HCT116 (cell line): Measurements from ENCODE around the gene LGALS4. TPM values are rescaled to one million over a fixed set of nuclear protein-coding genes. Genes with fewer than 3 reads are reported as not detected.

Source experiments
- ATAC-seq: fragments of 200-7000 bp; cut with Tn5 transposase; 2 replicates; pipeline ENCODE4 v1.9.1; 2020; ENCODE audit warnings: mild to moderate bottlenecking, moderate library complexity
- BruUV-seq: library from RNA; stranded (reverse); fragments of 400-500 nt; replicated peaks from 2 replicates; lab custom pipeline; 2021; lab: Mats Ljungman, UMichigan
- CTCF ChIA-PET: fragments of 300-600 bp; sonication (Branson Sonifier 250); formaldehyde crosslinking; loops from one replicate; lab custom pipeline; 2021; ENCODE audit warnings: antibody characterized with exemption; lab: Charles Lee
- POLR2A ChIA-PET: fragments of 300-600, 350-600 bp; sonication (Branson Sonifier 250); formaldehyde crosslinking; loops from one replicate; lab custom pipeline; 2021; ENCODE audit warnings: antibody characterized with exemption; lab: Charles Lee
- RAD21 ChIA-PET, 2 experiments: fragments of 300-600 bp; sonication (Branson Sonifier 250); formaldehyde crosslinking; loops; one replicate each; lab custom pipeline; 2023; ENCODE audit warnings: low total read pairs in 2 of 2; ENCODE audit not compliant: uncharacterized antibody in 2 of 2, unreplicated experiment in 2 of 2, low non-redundant PET in 1 of 2; lab: Charles Lee
- DNase-seq: peaks from one replicate; pipeline ENCODE4 v3.0.0-alpha.2; 2010; ENCODE audit warnings: low read depth, low spot score
- H2AFZ ChIP-seq: fragments of 200-600 bp; shearing (Covaris generic), sonication (generic); 2 replicates; pipeline ENCODE4 v1.6.1; 2017; ENCODE audit warnings: low read depth, mixed run types, mixed read lengths, antibody characterized with exemption, low read length; ENCODE audit not compliant: poor library complexity, severe bottlenecking
- H3K27ac ChIP-seq: 2 replicates; pipeline ENCODE4 v1.5.1; 2012; ENCODE audit warnings: low read depth, low read length
- H3K27me3 ChIP-seq: fragments of 200-600 bp; sonication (generic); 2 replicates; pipeline ENCODE4 v1.6.1; 2016; ENCODE audit warnings: mixed run types, low read length, mixed read lengths; ENCODE audit not compliant: insufficient read depth
- H3K36me3 ChIP-seq, 2 experiments: fragments of 200-500 bp in 1 of 2; fragments of 200-600 bp in 1 of 2; sonication (Bioruptor generic) in 1 of 2; sonication (generic) in 1 of 2; 2 replicates each; pipeline versions ENCODE4 v1.5.1 to v1.6.1; 2014 to 2016; ENCODE audit warnings: low read length in 2 of 2, inconsistent platforms in 1 of 2, mixed read lengths in 1 of 2, mixed run types in 1 of 2; ENCODE audit not compliant: insufficient read depth in 2 of 2, control insufficient read depth in 1 of 2
- H3K4me1 ChIP-seq, 2 experiments: fragments of 200-600 bp in 1 of 2; sonication (generic) in 1 of 2; 2 replicates each; pipeline versions ENCODE4 v1.5.1 to v1.6.1; 2012 to 2017; ENCODE audit warnings: low read length in 2 of 2, inconsistent platforms in 1 of 2, mild to moderate bottlenecking in 1 of 2, mixed read lengths in 1 of 2, mixed run types in 1 of 2, moderate library complexity in 1 of 2; ENCODE audit not compliant: insufficient read depth in 2 of 2, control insufficient read depth in 1 of 2
- H3K4me2 ChIP-seq: fragments of 200-600 bp; sonication (generic); 2 replicates; pipeline ENCODE4 v1.6.1; 2017; ENCODE audit warnings: mixed run types, low read length, mixed read lengths
- H3K4me3 ChIP-seq, 2 experiments: fragments of 200-600 bp in 1 of 2; sonication (generic) in 1 of 2; replicated peaks in 1 of 2; 2 replicates each; pipeline ENCODE4 v1.5.1; 2011 to 2016; ENCODE audit warnings: low read length in 2 of 2, control low read depth in 1 of 2, low read depth in 1 of 2, mild to moderate bottlenecking in 1 of 2, mixed read lengths in 1 of 2, mixed run types in 1 of 2
- H3K79me2 ChIP-seq: fragments of 200-600 bp; sonication (generic); 2 replicates; pipeline ENCODE4 v1.6.1; 2017; ENCODE audit warnings: mild to moderate bottlenecking, mixed run types, low read length, moderate library complexity, mixed read lengths; ENCODE audit not compliant: insufficient read depth
- H3K9ac ChIP-seq: fragments of 200-600 bp; sonication (generic); 2 replicates; pipeline ENCODE4 v1.6.1; 2016; ENCODE audit warnings: low read length, mixed read lengths
- H3K9me2 ChIP-seq: fragments of 200-600 bp; sonication (generic), shearing (Covaris generic); 2 replicates; pipeline ENCODE4 v1.6.1; 2017; ENCODE audit warnings: mixed run types, mild to moderate bottlenecking, moderate library complexity; ENCODE audit not compliant: insufficient read depth
- H3K9me3 ChIP-seq, 2 experiments: fragments of 200-500 bp in 1 of 2; fragments of 200-600 bp in 1 of 2; sonication (Bioruptor generic) in 1 of 2; sonication (generic) in 1 of 2; 2 replicates each; pipeline ENCODE4 v1.6.1; 2014 to 2017; ENCODE audit warnings: low read length in 2 of 2, mixed read lengths in 2 of 2, inconsistent platforms in 1 of 2, low read depth in 1 of 2, mild to moderate bottlenecking in 1 of 2, mixed run types in 1 of 2, moderate library complexity in 1 of 2; ENCODE audit not compliant: control insufficient read depth in 1 of 2, insufficient read depth in 1 of 2
- H4K20me1 ChIP-seq: fragments of 200-600 bp; sonication (generic), shearing (Covaris generic); 2 replicates; pipeline ENCODE4 v1.6.1; 2017; ENCODE audit warnings: mixed run types, mild to moderate bottlenecking, moderate library complexity; ENCODE audit not compliant: insufficient read depth
- CEBPB ChIP-seq: IDR thresholded peaks from 2 replicates; pipeline ENCODE4 v1.6.1; 2012; ENCODE audit warnings: low read depth
- EZH2phosphoT487 ChIP-seq: fragments of 200-600 bp; IDR thresholded peaks from 2 replicates; pipeline ENCODE4 v1.6.1; 2018; ENCODE audit warnings: antibody characterized with exemption, borderline replicate concordance
- MAX ChIP-seq: IDR thresholded peaks from 2 replicates; pipeline ENCODE4 v1.6.1; 2012
- POLR2A ChIP-seq: IDR thresholded peaks from 2 replicates; pipeline ENCODE4 v1.7.0; 2011; ENCODE audit warnings: borderline replicate concordance; ENCODE audit not compliant: insufficient read depth, insufficient read length; ENCODE audit errors: extremely low read depth
- SIN3A ChIP-seq: IDR thresholded peaks from 2 replicates; pipeline ENCODE4 v1.6.1; 2012; ENCODE audit warnings: low read depth
- ZBTB33 ChIP-seq: IDR thresholded peaks from 2 replicates; pipeline ENCODE4 v1.6.1; 2011; ENCODE audit warnings: mild to moderate bottlenecking, low read length, moderate library complexity; ENCODE audit not compliant: insufficient replicate concordance; ENCODE audit errors: extremely low read depth
- ZFX ChIP-seq: fragments of 450-650 bp; IDR thresholded peaks from 2 replicates; pipeline ENCODE4 v1.6.1; 2017
- intact Hi-C: fragments of 100-400 bp; cut with micrococcal nuclease; formaldehyde crosslinking; loops from 2 replicates; pipeline ENCODE4 v1.10.0; 2022
- total RNA-seq: library from RNA; stranded (reverse); gene quantifications from one replicate; pipeline ENCODE4 v1.2.1, GENCODE V29; 2021; ENCODE audit not compliant: unreplicated experiment

LGALS4 gene
- total RNA-seq, 1 experiment from 2014 or later = 0.86 TPM

- H3K79me2 ChIP-seq = no peaks in the 10 kb centered on the region
- no peak overlapping the region for H3K9ac ChIP-seq
- H3K9me3 ChIP-seq = no peaks in the 10 kb centered on the region
- DNase-seq (no peak), ATAC-seq (no peak)
- H4K20me1 ChIP-seq = no peaks in the 10 kb centered on the region
- POLR2A ChIA-PET = interaction anchor here (1.3 to 2.5 kb wide), 2 partner anchors 21 to 48 kb away, joined by 4 to 13 read pairs; no protein-coding TSS in a partner anchor
- no peak overlapping the region for H3K27ac ChIP-seq
- CTCF ChIA-PET = no interaction called here
- intact Hi-C loops = no loop called here
- RAD21 ChIA-PET = no interaction called here
- TF ChIP-seq SIN3A (no peak), MAX (no peak), ZFX (no peak), EZH2phosphoT487 (no peak), CEBPB (no peak), ZBTB33 (no peak), POLR2A (no peak)
- no peak overlapping the region for H3K4me3 ChIP-seq
- H3K4me2 ChIP-seq = no peak overlapping the region
- H3K4me1 ChIP-seq = peaks cover 0 to 8% of the 10 kb centered on the region in 2 experiments; a peak in 2 of 4 replicates
- no peaks in the 10 kb centered on the region for H3K9me2 ChIP-seq
- H2AFZ ChIP-seq = no peak overlapping the region
- no peaks in the 10 kb centered on the region for H3K27me3 ChIP-seq
- H3K36me3 ChIP-seq = no peaks in the 10 kb centered on the region
- BruUV-seq = no TSS peak
Observed at GRCh38 chr19:38801359-38802095, 11.2 kb downstream of the LGALS4 start.
